GF-D8 (cell line): ENCODE results near the gene RCN2.

Source experiments
- DNase-seq: peaks from one replicate; lab custom pipeline; 2025; lab: John Stamatoyannopoulos, UW

RCN2 gene

GRCh38 chr15:76973906-76974305, 42.4 kb downstream of the RCN2 start:
- DNase-seq, result no peak

DNA sequence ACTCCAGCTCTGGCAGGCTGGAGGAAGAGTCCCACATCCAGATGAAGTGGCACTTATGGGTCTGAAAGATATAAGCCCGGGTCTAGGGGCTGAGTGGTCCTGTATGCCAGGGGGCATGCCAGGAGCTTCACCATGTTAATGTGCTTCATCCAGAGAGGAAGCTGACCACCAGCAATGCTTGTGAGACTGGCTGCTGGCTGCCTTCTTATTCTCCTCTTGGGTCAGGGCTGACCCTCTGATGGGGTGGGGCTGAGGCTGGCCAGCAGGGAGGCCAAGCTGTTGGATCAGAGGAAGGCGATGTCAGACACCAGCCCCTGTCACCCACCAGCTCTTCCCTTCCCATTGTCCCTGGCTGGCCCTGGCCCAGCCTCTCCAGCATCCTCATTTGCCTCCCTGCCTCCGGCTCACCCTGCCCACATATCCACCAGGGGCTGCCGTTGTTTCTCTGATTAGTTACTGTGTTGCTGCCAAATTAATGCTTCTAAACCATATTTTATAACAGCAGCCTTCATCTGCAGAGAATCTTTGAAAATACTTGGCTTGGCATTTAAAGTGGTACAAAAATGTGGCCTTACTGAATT, 43.0 kb downstream of the RCN2 start:
- no peak for DNase-seq

DNA sequence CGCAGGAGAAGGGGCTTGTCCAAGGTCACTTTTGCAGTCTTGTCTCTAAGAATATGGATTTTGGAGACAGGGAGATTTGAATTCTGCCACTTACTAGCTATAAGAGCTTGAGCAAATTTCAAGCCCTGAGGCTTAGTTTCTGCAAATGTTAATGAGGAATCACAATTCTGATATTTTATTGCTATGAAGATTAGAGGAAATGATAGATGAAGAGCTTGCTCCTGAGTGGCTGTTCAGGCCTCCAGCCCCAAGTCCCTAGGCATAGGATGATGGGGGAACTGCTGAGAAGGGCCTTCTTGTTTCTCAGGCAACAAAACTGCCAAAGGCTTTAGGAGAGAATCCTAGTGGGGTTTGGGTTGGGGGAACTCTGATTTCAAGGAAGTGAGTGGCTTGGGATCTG, 44.6 kb downstream of the RCN2 start:
- DNase-seq, result no peak

GRCh38 chr15:76976572-76977270, 45.2 kb downstream of the RCN2 start:
- DNase-seq, result peak; percentile 31

DNA sequence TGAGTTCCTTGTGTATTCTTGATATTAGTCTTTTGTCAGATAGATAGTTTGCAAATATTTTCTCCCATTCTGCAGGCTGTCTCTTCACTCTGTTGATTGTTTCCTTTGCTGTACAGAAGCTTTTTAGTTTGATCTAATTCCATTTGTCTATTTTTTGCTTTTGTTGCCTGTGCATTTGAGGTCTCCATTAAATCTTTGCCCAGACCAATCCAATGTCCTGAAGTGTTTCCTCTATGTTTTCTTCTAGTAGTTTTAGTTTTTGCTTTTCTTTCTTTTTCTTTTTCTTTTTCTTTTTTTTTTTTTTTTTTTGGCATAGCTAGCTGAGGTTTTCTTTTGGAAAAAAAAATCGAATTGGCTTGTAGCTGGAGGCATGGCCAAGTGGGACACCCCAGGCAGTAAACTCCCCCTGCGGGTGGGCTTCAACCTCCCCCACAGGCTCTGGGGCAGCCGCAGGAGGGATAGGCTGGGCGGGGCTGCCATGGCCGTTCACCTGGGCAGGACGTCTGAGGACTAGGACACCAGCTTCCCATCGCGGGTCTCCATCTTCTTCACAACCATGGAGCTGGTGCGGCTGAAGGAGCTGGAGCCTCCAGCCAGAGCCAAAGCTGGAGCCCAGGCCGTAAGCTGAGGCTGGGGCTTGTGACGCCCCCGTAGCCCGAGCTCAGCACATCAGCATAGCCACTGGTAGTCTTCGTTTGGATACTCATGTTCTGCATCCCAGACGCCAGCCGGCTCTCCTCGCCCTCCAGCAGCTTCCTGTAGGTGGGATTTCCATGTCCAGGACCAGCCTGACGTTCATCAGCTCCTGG, 47.2 kb downstream of the RCN2 start:
- DNase-seq, result no peak

- DNase-seq, result no peak
Measured at GRCh38 chr15:76979331-76979925, 47.9 kb downstream of the RCN2 start.

- DNase-seq, result no peak
Measured at GRCh38 chr15:76979996-76980520, 48.5 kb downstream of the RCN2 start.

DNA sequence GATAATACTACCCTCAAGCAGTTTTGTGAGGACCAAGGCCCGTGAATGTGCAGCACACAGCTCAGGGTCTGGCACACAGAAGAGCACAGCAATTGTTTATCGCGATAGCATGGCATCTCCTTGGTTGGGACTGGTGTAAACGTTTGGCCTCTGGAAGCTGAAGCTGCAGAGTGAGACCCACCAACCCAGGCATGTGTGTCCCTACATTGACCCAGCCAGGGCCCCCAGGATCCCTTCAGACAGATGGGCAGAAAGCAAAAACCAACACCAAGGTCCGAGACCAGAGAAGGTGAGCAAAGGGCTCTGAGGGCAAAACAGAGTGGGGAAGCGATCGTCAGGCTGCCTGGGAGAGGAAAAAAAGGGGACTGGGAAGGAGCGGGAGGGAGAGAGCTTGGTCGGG, 50.8 kb downstream of the RCN2 start:
- DNase-seq, result no peak

GRCh38 chr15:76982756-76983155, 51.2 kb downstream of the RCN2 start:
- no peak for DNase-seq

DNA sequence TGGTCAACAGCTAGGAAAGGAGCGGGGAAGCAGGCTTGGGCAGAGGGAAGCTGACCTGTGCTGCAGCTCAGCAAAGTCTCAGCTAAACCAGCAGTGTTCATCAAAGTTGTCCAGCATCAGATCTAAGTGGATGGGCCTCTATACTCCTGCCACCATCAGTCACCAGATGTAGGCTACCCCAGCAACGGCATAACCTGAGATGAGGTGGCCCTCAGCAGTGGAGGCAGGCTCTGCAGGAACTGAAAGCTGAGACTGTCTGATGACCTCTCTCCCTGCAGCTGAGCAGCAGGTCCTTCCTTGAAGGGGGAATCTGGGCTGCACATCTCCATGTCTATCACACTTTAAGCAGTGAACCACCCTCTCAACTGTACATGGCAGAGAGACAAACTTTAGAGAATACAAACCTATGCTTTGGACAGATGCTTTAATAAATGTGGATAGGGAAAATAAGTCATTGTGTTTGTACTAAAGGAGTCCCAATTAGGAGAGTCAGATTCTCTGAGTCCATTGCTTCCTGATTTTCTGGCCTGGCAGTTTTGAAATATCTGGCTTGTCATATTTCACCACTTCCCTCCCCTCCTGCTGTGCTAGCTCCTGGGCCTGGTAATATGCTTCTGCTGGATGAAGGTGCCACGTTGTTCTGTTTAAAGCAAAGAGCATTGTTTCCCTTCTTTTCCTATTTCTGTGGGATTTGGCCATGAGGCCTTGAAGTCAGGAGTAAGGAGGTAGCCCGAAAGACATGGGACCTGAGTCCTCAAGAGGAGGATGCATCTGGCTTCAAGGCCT, 52.2 kb downstream of the RCN2 start:
- DNase-seq, result peak; percentile 81

DNA sequence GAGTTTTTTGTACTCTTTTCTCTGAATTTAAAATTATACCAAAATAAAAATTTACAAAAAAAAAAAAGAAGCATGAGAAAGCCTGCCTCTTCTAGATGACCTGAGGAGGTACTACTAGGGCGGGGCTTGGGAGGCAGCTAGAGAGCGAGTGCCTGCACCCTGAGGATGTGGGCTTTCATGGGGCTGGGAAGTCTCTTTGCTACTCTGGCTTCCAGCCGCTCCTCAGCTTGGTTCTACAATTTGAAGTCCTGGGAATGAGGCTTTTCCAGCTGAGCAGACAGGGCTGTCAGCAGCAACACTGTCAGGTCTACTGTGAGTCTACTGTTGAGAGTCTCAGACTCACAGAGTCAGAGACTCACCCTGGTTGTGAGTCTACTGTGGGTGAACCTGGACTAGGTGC, 55.2 kb downstream of the RCN2 start:
- DNase-seq, result no peak

GRCh38 chr15:76987276-76987675, 55.7 kb downstream of the RCN2 start:
- no peak for DNase-seq

- peak; percentile 94 for DNase-seq
Measured at GRCh38 chr15:76987896-76988860, 56.6 kb downstream of the RCN2 start.

DNA sequence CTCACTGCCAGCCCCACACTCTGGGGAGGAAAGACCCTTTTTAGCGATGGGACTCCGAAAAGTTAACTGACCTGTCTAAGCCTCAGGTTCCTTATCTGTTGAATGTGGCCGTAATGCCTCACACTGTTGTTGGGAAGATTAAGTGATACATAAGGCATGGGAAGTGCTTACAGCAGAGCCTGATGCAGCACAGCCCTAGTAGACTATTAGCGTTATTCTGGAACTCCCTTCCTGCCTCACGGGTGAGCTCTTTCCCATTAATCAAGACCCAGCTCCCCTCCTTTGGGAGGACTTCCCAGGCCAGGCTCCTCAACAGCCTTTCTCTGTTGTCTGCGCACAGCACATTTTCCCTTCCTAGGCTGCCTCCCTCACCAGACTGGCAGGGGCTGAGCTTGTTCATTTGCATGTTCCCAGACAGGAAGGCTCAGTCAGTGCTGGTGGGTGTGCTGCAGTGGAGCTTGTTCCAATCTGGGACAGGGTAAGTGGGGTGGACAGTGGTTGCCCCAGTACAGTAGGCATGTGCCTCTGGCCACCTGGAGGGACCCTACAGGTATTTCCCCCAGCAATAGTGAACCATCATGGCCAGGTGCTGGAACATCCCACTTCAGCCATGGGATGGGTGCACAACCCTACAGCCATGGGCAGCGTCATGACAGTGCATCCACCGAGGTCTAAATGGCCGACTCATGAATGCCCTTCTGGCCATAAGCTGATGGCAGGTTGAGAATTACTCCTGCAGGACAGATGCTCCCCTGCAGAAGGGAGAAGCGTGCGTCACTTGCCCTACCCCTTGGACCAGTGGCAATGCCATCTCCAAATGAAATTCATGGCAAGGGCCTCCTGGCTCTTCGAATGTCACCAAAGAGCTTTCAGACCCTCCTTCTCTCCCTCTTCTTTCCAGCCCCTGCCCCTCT, 57.6 kb downstream of the RCN2 start:
- DNase-seq, result no peak

- no peak for DNase-seq
Measured at GRCh38 chr15:76991048-76991447, 59.5 kb downstream of the RCN2 start.

GRCh38 chr15:76991741-76992645, 60.4 kb downstream of the RCN2 start:
- peak; percentile 61 for DNase-seq

DNA sequence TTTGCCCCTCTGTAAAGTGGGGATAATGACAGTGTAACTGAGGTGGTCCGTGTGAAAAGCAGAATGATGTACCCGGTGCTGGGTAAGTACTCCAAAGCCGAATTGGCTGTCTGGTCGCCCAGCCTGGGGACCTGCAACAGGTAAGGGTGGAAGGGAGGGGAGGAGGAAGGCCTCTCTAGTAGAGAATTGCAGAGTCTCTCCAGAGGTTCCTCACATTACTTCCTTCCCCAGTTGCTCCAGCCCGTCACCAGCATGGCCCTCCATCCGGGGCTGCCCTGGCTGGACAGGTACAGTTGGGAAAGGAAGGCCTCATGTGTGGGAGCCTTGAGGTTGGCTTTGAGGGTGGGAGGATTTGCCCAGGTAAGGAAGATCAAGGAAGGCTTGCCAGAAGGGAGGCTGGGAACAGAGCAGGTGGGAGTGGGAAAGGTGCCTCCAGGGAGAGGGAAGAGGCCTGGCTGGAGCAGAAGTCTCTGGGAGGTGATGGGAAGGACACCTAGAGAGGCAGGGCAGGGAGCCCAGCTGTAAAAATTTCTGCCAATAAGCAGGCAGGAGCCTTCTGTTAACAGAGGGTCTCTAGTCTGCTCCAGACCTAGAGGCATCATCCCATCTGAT, 61.7 kb downstream of the RCN2 start:
- DNase-seq, result no peak

GRCh38 chr15:76994001-76994400, 62.5 kb downstream of the RCN2 start:
- no peak for DNase-seq
